K562 (cell line): Measurements from ENCODE around the gene WBP1. TPM values are rescaled to one million over a fixed set of nuclear protein-coding genes. Genes with fewer than 3 reads are reported as not detected.

Experiments used
- ATAC-seq: fragments of 200-7000 bp; cut with Tn5 transposase; 3 replicates; pipeline ENCODE4 v1.9.1; 2020; ENCODE audit warnings: moderate library complexity
- BruUV-seq: library from RNA; stranded (reverse); fragments of 400-500 nt; replicated peaks from 2 replicates; lab custom pipeline; 2021; lab: Mats Ljungman, UMichigan
- CTCF ChIA-PET: fragments of 300-600 bp; formaldehyde crosslinking; extraction: SDS; loops from one replicate; lab custom pipeline; 2021; ENCODE audit warnings: low intra/inter-chr PET ratio; lab: Yijun Ruan, JAX
- POLR2A ChIA-PET: fragments of 300-600, 350-650 bp; sonication (Branson Sonifier 250); formaldehyde crosslinking; extraction: SDS; loops from one replicate; lab custom pipeline; 2021; ENCODE audit warnings: antibody characterized with exemption, inconsistent platforms; lab: Yijun Ruan, JAX
- DNase-seq, 4 experiments: peaks; one replicate each; pipeline versions ENCODE4 v3.0.0 to v3.0.0-alpha.2; 2011 to 2018; ENCODE audit warnings: low spot score in 3 of 4, mixed read lengths in 3 of 4; ENCODE audit errors: extremely low read depth in 1 of 4
- FAIRE-seq: peaks from 2 replicates; lab custom pipeline; 2011; peaks lifted over from hg19 to GRCh38; lab: Jason Lieb, UNC
- H2AFZ ChIP-seq: 2 replicates; pipeline ENCODE4 v1.6.0; 2011; ENCODE audit warnings: low read depth, low read length, control low read depth, inconsistent platforms
- H3K27ac ChIP-seq: fragments of 200-600 bp; 3 replicates; pipeline ENCODE4 v1.8.0; 2011; ENCODE audit warnings: low read depth, mild to moderate bottlenecking, control low read depth, inconsistent platforms, low read length, moderate library complexity, mixed read lengths; ENCODE audit errors: extremely low read depth
- H3K27me3 ChIP-seq, 2 experiments: fragments of 300-600 bp in 1 of 2; 2 replicates in 1 of 2; 3 replicates in 1 of 2; pipeline versions ENCODE4 v1.6.0 to v1.8.0; 2011; ENCODE audit warnings: inconsistent platforms in 2 of 2, low read length in 2 of 2, mild to moderate bottlenecking in 1 of 2, mixed read lengths in 1 of 2, moderate library complexity in 1 of 2; ENCODE audit not compliant: control insufficient read depth in 2 of 2, insufficient read depth in 2 of 2
- H3K36me3 ChIP-seq: fragments of 300-600 bp; 3 replicates; pipeline ENCODE4 v1.8.0; 2011; ENCODE audit warnings: mild to moderate bottlenecking, low read length, inconsistent platforms; ENCODE audit not compliant: control insufficient read depth, insufficient read depth
- H3K4me1 ChIP-seq, 2 experiments: fragments of 200-600 bp in 1 of 2; replicated peaks in 1 of 2; 2 replicates in 1 of 2; 3 replicates in 1 of 2; pipeline versions ENCODE4 v1.5.1 to v1.8.0; 2011; ENCODE audit warnings: inconsistent platforms in 2 of 2, low read length in 2 of 2, mild to moderate bottlenecking in 1 of 2, mixed read lengths in 1 of 2, moderate library complexity in 1 of 2; ENCODE audit not compliant: control insufficient read depth in 2 of 2, insufficient read depth in 2 of 2
- H3K4me2 ChIP-seq: 2 replicates; pipeline ENCODE4 v1.6.1; 2011; ENCODE audit warnings: low read length, control low read depth, inconsistent platforms, mixed read lengths; ENCODE audit not compliant: insufficient read depth
- H3K4me3 ChIP-seq: fragments of 200-600 bp; sonication (generic), shearing (Covaris generic); 2 replicates; pipeline ENCODE4 v1.5.1; 2016; ENCODE audit warnings: control low read depth, inconsistent platforms
- H3K79me2 ChIP-seq: fragments of 200-600 bp; 3 replicates; pipeline ENCODE4 v1.8.0; 2011; ENCODE audit warnings: low read length, inconsistent platforms; ENCODE audit not compliant: control insufficient read depth, insufficient read depth
- H3K9ac ChIP-seq, 2 experiments: 2 replicates each; pipeline versions ENCODE4 v1.6.0 to v1.6.1; 2011; ENCODE audit warnings: low read depth in 2 of 2, low read length in 2 of 2, control low read depth in 1 of 2, inconsistent platforms in 1 of 2, mild to moderate bottlenecking in 1 of 2, mixed read lengths in 1 of 2; ENCODE audit not compliant: insufficient read depth in 1 of 2
- H3K9me1 ChIP-seq: one replicate; pipeline ENCODE4 v1.6.0; 2011; ENCODE audit warnings: inconsistent platforms, mild to moderate bottlenecking, low read length, moderate library complexity; ENCODE audit not compliant: control insufficient read depth, insufficient read depth
- H3K9me3 ChIP-seq: replicated peaks from 2 replicates; pipeline ENCODE4 v1.5.1; 2011; ENCODE audit warnings: low read depth, low read length, inconsistent platforms; ENCODE audit not compliant: control insufficient read depth, insufficient read depth
- H4K20me1 ChIP-seq: replicated peaks from 2 replicates; pipeline ENCODE4 v1.6.1; 2011; ENCODE audit warnings: low read length, inconsistent platforms, mixed read lengths; ENCODE audit not compliant: control insufficient read depth, insufficient read depth
- THRA ChIP-seq: fragments of 450-650 bp; IDR thresholded peaks from 2 replicates; pipeline ENCODE4 v1.6.1; 2017; ENCODE audit warnings: mild to moderate bottlenecking, moderate library complexity
- WGBS: fragments of 100-300 bp; shearing (Covaris generic); methylation state at CpG from one replicate; pipeline ENCODE4 v1.1.6; 2016; ENCODE audit warnings: low coverage, mixed read lengths; ENCODE audit not compliant: insufficient coverage; ENCODE audit errors: missing lambda C conversion rate; 5-methylcytosine and 5-hydroxymethylcytosine counted together
- in situ Hi-C: fragments of 300-500 bp; cut with MboI; formaldehyde crosslinking; loops from 4 replicates; pipeline ENCODE4 v1.15.0; 2018; ENCODE audit warnings: inconsistent platforms, mixed read lengths
- intact Hi-C: fragments of 100-400 bp; cut with micrococcal nuclease; formaldehyde crosslinking; loops from 2 replicates; pipeline ENCODE4 v1.14.2; 2022
- polyA plus RNA-seq, 8 experiments: library from polyadenylated mRNA; depleted of rRNA in 4 of 8; stranded (reverse) in 5 of 8; unstranded in 3 of 8; fragments of >200 nt; fragmentation: Nextera tagmentation in 2 of 8; fragmentation: Illumina TruSeq in 1 of 8; extraction: Ambion mirVana in 2 of 8; extraction: Trizol in 1 of 8; gene quantifications; 2 replicates each; pipeline versions ENCODE4 v1.2.1 to v1.2.3, GENCODE V29; 2011 to 2014; ENCODE audit warnings: inconsistent platforms in 1 of 8, missing spikeins in 1 of 8
- total RNA-seq, 7 experiments: library from RNA; depleted of rRNA in 6 of 7; stranded (reverse); fragments of >200 nt in 6 of 7; fragmentation: Illumina TruSeq in 2 of 7; extraction: Trizol in 2 of 7; gene quantifications; 2 replicates each; pipeline versions ENCODE4 v1.2.1 to v1.2.3, GENCODE V29; 2011 to 2021; ENCODE audit warnings: low replicate concordance in 1 of 7

Gene WBP1
- total and polyA plus RNA-seq, 9 of the 15 experiments (the other 6 are each of a cell fraction or from before 2014, with no cell fraction given), result 1.9 to 27.7 (median 14.2) TPM

GRCh38 chr2:74423231-74424095, 34.8 kb upstream of the WBP1 start:
- no peak for DNase-seq
- Histone ChIP-seq H3K79me2 (no peaks in the 10 kb centered on the region), H3K4me1 (peaks cover 5 to 23% of the 10 kb centered on the region in 2 experiments; a peak in 3 of 5 replicates), H3K4me3 (no peak overlapping the region), H3K36me3 (no peaks in the 10 kb centered on the region), H3K9me3 (no peaks in the 10 kb centered on the region), H4K20me1 (no peaks in the 10 kb centered on the region), H3K9ac (no peak overlapping the region), H3K4me2 (no peak overlapping the region), H3K27ac (no peak overlapping the region), H3K27me3 (peaks cover 2 to 8% of the 10 kb centered on the region in 2 experiments; a peak in 3 of 5 replicates), H3K9me1 (no peaks in the 10 kb centered on the region), H2AFZ (no peak overlapping the region)
- intact Hi-C loops, result loop anchor here (5.0 kb wide), 1 partner anchor 164 kb away; no protein-coding TSS in a partner anchor
- TF ChIP-seq THRA, result no peak
- BruUV-seq, result no TSS peak
- in situ Hi-C loops, result no loop called here
- ATAC-seq, result no peak
- no peak for FAIRE-seq
- CTCF ChIA-PET, result no interaction called here
- WGBS, result 9% methylated on average over 9 of the region's 9 CpGs
- POLR2A ChIA-PET, result interaction anchor here (0.7 kb wide), 2 partner anchors 8 to 151 kb away, joined by 3 read pairs; no protein-coding TSS in a partner anchor
